ENCODE results near the gene BMPR1A.

GRCh38 chr10:86734207-86734988 is 22.0 kb upstream of the BMPR1A start:
- TF ChIP-seq, protein P1, sequence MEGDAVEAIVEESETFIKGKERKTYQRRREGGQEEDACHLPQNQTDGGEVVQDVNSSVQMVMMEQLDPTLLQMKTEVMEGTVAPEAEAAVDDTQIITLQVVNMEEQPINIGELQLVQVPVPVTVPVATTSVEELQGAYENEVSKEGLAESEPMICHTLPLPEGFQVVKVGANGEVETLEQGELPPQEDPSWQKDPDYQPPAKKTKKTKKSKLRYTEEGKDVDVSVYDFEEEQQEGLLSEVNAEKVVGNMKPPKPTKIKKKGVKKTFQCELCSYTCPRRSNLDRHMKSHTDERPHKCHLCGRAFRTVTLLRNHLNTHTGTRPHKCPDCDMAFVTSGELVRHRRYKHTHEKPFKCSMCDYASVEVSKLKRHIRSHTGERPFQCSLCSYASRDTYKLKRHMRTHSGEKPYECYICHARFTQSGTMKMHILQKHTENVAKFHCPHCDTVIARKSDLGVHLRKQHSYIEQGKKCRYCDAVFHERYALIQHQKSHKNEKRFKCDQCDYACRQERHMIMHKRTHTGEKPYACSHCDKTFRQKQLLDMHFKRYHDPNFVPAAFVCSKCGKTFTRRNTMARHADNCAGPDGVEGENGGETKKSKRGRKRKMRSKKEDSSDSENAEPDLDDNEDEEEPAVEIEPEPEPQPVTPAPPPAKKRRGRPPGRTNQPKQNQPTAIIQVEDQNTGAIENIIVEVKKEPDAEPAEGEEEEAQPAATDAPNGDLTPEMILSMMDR (IDR thresholded peaks at IDR 0.05): no peak
- no peak for TF ChIP-seq POLR2A (IDR thresholded peaks at IDR 0.05)
- TF ChIP-seq POLR2AphosphoS5 (IDR thresholded peaks at IDR 0.05): no peak
- no peak for TF ChIP-seq EP300 (IDR thresholded peaks at IDR 0.05)

All from suprapubic skin (tissue), 4 donors.